Placental pericyte (primary cell): Measurements from ENCODE around the gene NQO2. TPM values are rescaled to one million over a fixed set of nuclear protein-coding genes. Genes with fewer than 3 reads are reported as not detected.

ENCODE experiments used
- small RNA-seq: library from RNA; depleted of rRNA; stranded (forward); fragments of <200 nt; gene quantifications from one replicate; pipeline ENCODE3, GENCODE V24; 2012; ENCODE audit warnings: low replicate concordance
- total RNA-seq: library from RNA; depleted of rRNA; stranded (reverse); fragments of >200 nt; gene quantifications from 2 replicates; pipeline ENCODE4 v1.2.3, GENCODE V29; 2012

The NQO2 gene, protein sequence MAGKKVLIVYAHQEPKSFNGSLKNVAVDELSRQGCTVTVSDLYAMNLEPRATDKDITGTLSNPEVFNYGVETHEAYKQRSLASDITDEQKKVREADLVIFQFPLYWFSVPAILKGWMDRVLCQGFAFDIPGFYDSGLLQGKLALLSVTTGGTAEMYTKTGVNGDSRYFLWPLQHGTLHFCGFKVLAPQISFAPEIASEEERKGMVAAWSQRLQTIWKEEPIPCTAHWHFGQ
- 27.2 and 39.0 TPM in 2 replicates for total RNA-seq

DNA sequence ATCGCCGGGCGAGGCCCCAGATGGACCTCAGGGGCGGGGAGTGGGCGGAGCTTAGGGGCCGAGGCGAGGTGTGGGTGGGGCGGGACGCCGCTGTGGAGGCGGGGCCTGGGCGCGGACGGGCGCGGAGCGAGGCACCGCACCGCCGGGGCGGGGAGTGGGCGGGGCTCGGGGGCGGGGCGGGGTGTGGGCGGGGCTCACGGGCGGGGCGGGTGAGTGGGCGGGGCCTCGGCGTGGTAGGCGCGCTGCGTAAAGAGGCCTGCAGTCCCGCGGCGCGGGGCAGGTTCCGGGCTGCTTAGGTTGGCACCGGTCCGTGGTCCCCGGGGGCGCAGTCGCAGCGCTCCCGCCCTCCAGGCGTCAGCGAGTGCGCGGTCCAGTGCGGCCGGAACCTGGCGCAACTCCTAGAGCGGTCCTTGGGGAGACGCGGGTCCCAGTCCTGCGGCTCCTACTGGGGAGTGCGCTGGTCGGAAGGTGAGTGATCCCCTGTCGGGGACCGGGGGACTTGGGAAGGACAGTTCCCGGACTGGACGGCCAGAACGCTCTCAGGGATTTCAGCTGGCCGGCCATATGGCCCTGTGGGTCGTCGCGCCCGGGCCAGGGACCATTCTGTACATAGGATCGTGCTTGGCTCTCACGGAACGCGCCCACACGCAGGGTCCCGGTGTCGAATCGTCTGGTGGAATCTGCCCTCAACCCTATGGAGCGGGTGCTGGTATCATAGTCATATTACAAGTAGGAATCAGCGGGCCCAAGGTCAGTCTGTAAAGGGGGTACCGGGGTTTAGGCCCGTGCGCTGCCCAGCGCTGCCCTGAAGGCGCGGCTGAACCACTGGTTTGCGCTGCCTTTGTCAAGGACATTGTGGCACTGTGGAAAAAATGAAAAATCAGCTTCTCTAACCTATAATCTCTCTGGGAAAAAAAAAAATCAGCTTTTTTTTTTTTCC, at the start of gene NQO2:
TSS of gene NQO2 (plus strand) at position 277 of the 940 bp plus-strand sequence. CDS start 6,659 bp downstream, outside the sequence.

DNA sequence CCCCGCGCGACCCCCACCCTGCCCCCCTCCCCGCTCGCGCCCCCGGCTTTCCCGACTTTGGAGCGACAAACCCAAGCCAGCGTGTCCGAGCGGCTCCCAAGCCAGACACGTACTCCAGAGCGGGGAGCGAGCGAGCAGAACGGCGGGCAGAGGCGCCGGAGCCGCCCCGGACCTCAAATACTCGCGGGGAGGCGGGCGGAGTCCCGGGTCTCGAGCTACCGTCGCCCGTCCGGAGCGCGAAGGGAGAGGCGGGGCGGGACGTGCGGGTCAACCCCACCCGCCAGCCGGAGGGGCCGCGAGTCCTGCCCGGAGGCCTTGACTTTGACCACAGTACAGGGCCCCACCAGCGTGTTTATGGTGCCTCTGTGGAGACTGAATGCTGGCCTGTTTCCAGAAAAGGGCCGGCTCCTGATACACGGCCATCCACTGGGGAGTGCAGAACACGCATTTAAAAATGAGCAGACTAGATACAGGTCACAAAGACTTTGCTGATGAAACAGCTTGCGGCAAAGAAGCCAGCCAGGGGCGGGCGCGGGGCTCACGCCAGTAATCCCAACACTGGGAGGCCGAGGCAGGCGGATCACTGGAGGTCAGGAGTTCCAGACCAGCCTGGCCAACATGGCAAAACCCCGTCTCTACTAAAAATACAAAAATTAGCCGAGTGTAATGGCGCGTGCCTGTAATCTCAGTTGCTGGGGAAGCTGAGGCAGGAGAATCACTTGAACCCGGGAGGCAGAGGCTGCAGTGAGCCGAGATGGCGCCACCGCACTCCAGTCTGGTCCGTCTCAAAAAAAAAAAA, 28.1 kb upstream of the NQO2 start, which contains the start of gene SERPINB6:
TSS of gene SERPINB6 (minus strand) at position 148 of the 799 bp plus-strand sequence. CDS start 12,235 bp downstream, outside the sequence.

DNA sequence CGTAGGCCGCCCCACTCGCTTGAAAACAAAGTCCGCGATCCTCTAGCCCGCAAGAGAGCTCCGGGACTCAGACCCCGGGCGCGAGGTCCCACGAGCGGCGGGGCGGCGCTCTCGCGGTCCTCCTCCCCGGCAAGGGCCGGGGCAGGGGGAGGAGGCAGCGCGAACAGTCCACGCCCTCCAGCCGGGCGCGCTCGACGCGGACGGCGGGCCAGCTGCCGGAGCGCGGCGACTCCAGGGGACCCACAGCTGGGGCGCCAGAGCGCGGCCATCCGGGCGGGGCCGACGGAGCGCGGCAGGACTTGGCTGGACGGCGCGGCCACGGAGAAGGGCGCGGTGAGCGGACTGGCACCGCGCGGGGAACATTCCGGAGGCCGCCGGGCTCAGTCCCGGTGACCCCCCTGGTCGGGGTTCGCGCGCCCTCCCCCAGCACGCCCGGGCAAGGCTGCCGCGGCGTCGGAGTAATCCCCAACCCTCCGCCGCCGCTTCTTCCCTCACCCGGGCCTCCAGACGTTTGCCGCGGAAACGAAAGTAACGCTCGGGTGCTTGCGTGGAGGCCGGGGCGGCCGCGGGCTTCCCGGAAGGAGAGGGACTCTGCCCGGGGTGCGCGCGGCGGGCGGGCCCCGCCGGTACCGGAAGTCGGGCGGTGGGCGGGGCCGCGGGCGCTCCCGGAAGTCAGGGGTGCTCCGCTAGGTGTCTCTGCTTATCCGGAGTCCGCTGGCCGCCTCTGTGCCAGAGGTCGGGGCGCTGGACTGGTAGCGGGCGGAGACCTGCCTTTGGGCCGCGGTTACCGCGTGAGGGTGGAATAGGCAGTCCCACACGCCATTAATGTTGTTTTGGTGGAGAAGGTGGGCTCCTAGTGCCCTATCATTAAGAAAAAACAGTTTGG, 68.9 kb downstream of the NQO2 start, which contains the start of gene RIPK1:
TSS of gene RIPK1 (plus strand) at position 166 of the 886 bp plus-strand sequence. CDS start 8,330 bp downstream, outside the sequence.

Small RNAs within 50 kb of the gene (small RNA-seq; reads per million reads assigned to genes)
- not detected for gene AL133351.4

Other genes with a start within 250 kb of the NQO2 start
- gene MYLK4, start 249.0 kb upstream of the NQO2 start, total RNA-seq, result 0.43 and 0.44 TPM in 2 replicates
- 31.3 and 49.2 TPM in 2 replicates for gene WRNIP1, start 234.5 kb upstream of the NQO2 start, total RNA-seq
- gene SERPINB1, start 158.0 kb upstream of the NQO2 start, total RNA-seq, result 21.0 and 45.5 TPM in 2 replicates
- gene SERPINB9, start 96.6 kb upstream of the NQO2 start, total RNA-seq, result 15.3 and 26.9 TPM in 2 replicates
- 87.8 and 113 TPM in 2 replicates for gene SERPINB6, start 28.3 kb upstream of the NQO2 start, total RNA-seq
- 28.2 and 30.0 TPM in 2 replicates for gene RIPK1, start 68.6 kb downstream of the NQO2 start, total RNA-seq
- 7.2 and 15.6 TPM in 2 replicates for gene BPHL, start 118.8 kb downstream of the NQO2 start, total RNA-seq
- 20.4 and 171 TPM in 2 replicates for gene TUBB2A, start 157.7 kb downstream of the NQO2 start, total RNA-seq
- gene TUBB2B, start 227.8 kb downstream of the NQO2 start, total RNA-seq, result 1.5 and 5.2 TPM in 2 replicates